ENCODE data around the gene FAM124B. TPM values are rescaled to one million over a fixed set of nuclear protein-coding genes. Genes with fewer than 3 reads are reported as not detected.

Gene FAM124B
- total and polyA plus RNA-seq, 2 donors (not counting 1 experiment from before 2014, with no cell fraction given) = not detected

DNA sequence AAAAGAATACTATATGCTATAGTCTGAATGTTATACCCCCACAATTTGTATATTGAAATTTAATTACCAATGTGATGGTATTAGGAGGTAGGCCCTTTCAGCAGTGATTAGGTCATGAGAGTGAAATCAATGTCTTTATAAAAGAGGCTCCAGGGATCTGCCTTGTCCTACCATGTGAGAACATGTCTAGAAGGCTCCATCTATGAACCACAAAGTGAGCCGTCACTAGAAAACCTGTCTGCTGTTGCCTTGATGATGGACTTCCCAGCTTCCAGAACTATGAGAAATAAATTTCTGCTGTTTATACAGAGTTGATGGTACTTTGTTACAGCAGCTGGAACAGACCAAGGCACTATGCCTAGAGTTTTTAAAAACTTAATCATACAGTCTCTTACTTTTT lies 46.3 kb upstream of the FAM124B start:
- H3K27me3 ChIP-seq (ENCODE audit: control insufficient read depth, insufficient read depth, low read length) = no peaks in the 10 kb centered on the region
- no peaks in the 10 kb centered on the region for H3K36me3 ChIP-seq (ENCODE audit: control insufficient read depth, insufficient read depth, low read length)
- TF ChIP-seq, protein P1, sequence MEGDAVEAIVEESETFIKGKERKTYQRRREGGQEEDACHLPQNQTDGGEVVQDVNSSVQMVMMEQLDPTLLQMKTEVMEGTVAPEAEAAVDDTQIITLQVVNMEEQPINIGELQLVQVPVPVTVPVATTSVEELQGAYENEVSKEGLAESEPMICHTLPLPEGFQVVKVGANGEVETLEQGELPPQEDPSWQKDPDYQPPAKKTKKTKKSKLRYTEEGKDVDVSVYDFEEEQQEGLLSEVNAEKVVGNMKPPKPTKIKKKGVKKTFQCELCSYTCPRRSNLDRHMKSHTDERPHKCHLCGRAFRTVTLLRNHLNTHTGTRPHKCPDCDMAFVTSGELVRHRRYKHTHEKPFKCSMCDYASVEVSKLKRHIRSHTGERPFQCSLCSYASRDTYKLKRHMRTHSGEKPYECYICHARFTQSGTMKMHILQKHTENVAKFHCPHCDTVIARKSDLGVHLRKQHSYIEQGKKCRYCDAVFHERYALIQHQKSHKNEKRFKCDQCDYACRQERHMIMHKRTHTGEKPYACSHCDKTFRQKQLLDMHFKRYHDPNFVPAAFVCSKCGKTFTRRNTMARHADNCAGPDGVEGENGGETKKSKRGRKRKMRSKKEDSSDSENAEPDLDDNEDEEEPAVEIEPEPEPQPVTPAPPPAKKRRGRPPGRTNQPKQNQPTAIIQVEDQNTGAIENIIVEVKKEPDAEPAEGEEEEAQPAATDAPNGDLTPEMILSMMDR (conservative IDR thresholded peaks at IDR 0.05 in 1 of 2, IDR thresholded peaks at IDR 0.05 in 1 of 2; ENCODE audit: low read depth in 1 of 2, low read length in 2 of 2) = no peak
- no peak for TF ChIP-seq EZH2 (IDR thresholded peaks at IDR 0.05; ENCODE audit: low read length, missing control alignments)
- no peaks in the 10 kb centered on the region for H3K4me1 ChIP-seq (ENCODE audit: control insufficient read depth, extremely low read depth, insufficient read depth, low read length)
- no peak overlapping the region for H2AFZ ChIP-seq (ENCODE audit: low read length)
- H4K20me1 ChIP-seq (ENCODE audit: control insufficient read depth, extremely low read depth, insufficient read depth, low read length) = no peaks in the 10 kb centered on the region
- no peak overlapping the region for H3K4me3 ChIP-seq (replicated peaks in 1 of 4; ENCODE audit: control extremely low read depth in 1 of 4, insufficient read depth in 1 of 4, low read depth in 3 of 4, low read length in 4 of 4)
- no peaks in the 10 kb centered on the region for H3K79me2 ChIP-seq (ENCODE audit: control insufficient read depth, insufficient read depth, low read length)
- no peak overlapping the region for H3K27ac ChIP-seq (ENCODE audit: insufficient read depth, low read length)
- no peak for DNase-seq (ENCODE audit: low read depth in 2 of 2)
- H3K4me2 ChIP-seq (ENCODE audit: extremely low read depth, insufficient read depth, low read length) = no peak overlapping the region
- no peak overlapping the region for H3K9ac ChIP-seq (ENCODE audit: insufficient read depth, low read length)
- no peaks in the 10 kb centered on the region for H3K9me3 ChIP-seq (ENCODE audit: control insufficient read depth, insufficient read depth, low read depth, low read length)

DNA sequence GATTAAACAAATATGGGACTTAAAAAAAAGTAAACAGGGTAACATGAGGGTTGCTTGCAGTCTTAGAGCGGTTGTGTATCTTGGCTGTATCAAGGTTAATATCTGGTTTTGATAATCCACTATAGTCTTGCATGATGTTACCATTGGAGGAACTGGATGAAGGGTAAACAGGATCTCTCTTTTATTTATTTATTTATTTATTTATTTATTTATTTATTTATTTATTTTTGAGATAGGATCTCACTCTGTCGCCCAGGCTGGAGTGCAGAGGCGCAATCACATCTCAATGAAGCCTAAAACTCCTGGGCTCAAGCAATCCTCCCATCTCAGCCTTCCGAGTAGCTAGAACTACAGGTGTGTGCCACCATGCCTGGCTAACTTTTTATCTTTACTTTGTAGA lies 42.9 kb upstream of the FAM124B start:
- H3K36me3 ChIP-seq (ENCODE audit: control insufficient read depth, insufficient read depth, low read length) = no peaks in the 10 kb centered on the region
- DNase-seq (ENCODE audit: low read depth in 2 of 2) = no peak

DNA sequence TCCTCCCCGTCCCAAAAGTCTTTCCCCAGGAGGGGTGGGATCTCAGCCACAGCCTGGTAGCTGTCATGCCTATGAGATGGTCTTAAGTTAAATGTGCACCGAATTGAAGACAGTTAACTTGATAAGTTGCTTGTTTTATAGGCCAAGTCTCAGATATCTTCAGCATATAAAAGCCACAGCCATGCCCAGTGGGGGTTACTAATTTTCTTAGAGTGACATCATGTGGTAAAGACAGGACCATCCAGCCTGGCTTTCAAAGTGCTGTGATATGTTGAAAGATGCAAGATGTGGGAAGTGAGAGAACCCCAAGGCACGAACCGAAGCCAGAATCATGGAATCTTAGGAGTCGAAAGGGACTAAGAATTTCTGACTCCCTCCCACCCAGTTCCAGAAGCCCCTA lies 42.1 kb upstream of the FAM124B start:
- Histone ChIP-seq H3K36me3 (ENCODE audit: control insufficient read depth, insufficient read depth, low read length) (no peaks in the 10 kb centered on the region), H2AFZ (ENCODE audit: low read length) (no peak overlapping the region)

More for the DNA sequence above, 42.9 kb upstream of the FAM124B start:
- H3K27me3 ChIP-seq (ENCODE audit: control insufficient read depth, insufficient read depth, low read length) = peaks cover 3% of the 10 kb centered on the region
- H3K4me1 ChIP-seq (ENCODE audit: control insufficient read depth, extremely low read depth, insufficient read depth, low read length) = no peaks in the 10 kb centered on the region
- TF ChIP-seq EZH2 (IDR thresholded peaks at IDR 0.05; ENCODE audit: low read length, missing control alignments) = no peak
- TF ChIP-seq, protein P1 (conservative IDR thresholded peaks at IDR 0.05 in 1 of 2, IDR thresholded peaks at IDR 0.05 in 1 of 2; ENCODE audit: low read depth in 1 of 2, low read length in 2 of 2) = no peak
- H3K9ac ChIP-seq (ENCODE audit: insufficient read depth, low read length) = no peak overlapping the region
- H3K4me3 ChIP-seq (replicated peaks in 1 of 4; ENCODE audit: control extremely low read depth in 1 of 4, insufficient read depth in 1 of 4, low read depth in 3 of 4, low read length in 4 of 4) = no peak overlapping the region
- no peak overlapping the region for H3K4me2 ChIP-seq (ENCODE audit: extremely low read depth, insufficient read depth, low read length)
- H4K20me1 ChIP-seq (ENCODE audit: control insufficient read depth, extremely low read depth, insufficient read depth, low read length) = no peaks in the 10 kb centered on the region
- H3K9me3 ChIP-seq (ENCODE audit: control insufficient read depth, insufficient read depth, low read depth, low read length) = no peaks in the 10 kb centered on the region
- no peaks in the 10 kb centered on the region for H3K79me2 ChIP-seq (ENCODE audit: control insufficient read depth, insufficient read depth, low read length)
- H3K27ac ChIP-seq (ENCODE audit: insufficient read depth, low read length) = no peak overlapping the region
- no peak overlapping the region for H2AFZ ChIP-seq (ENCODE audit: low read length)

More for the DNA sequence above, 42.1 kb upstream of the FAM124B start:
- no peaks in the 10 kb centered on the region for H3K4me1 ChIP-seq (ENCODE audit: control insufficient read depth, extremely low read depth, insufficient read depth, low read length)
- TF ChIP-seq, protein P1 (conservative IDR thresholded peaks at IDR 0.05 in 1 of 2, IDR thresholded peaks at IDR 0.05 in 1 of 2; ENCODE audit: low read depth in 1 of 2, low read length in 2 of 2) = no peak
- TF ChIP-seq EZH2 (IDR thresholded peaks at IDR 0.05; ENCODE audit: low read length, missing control alignments) = no peak
- H3K27ac ChIP-seq (ENCODE audit: insufficient read depth, low read length) = no peak overlapping the region
- H4K20me1 ChIP-seq (ENCODE audit: control insufficient read depth, extremely low read depth, insufficient read depth, low read length) = no peaks in the 10 kb centered on the region
- no peak for DNase-seq (ENCODE audit: low read depth in 2 of 2)
- H3K4me3 ChIP-seq (replicated peaks in 1 of 4; ENCODE audit: control extremely low read depth in 1 of 4, insufficient read depth in 1 of 4, low read depth in 3 of 4, low read length in 4 of 4) = no peak overlapping the region
- H3K79me2 ChIP-seq (ENCODE audit: control insufficient read depth, insufficient read depth, low read length) = no peaks in the 10 kb centered on the region
- no peaks in the 10 kb centered on the region for H3K9me3 ChIP-seq (ENCODE audit: control insufficient read depth, insufficient read depth, low read depth, low read length)
- no peak overlapping the region for H3K4me2 ChIP-seq (ENCODE audit: extremely low read depth, insufficient read depth, low read length)
- peaks cover 3% of the 10 kb centered on the region for H3K27me3 ChIP-seq (ENCODE audit: control insufficient read depth, insufficient read depth, low read length)
- no peak overlapping the region for H3K9ac ChIP-seq (ENCODE audit: insufficient read depth, low read length)

All from fibroblast of lung (primary cell).